HEK293 (cell line): ENCODE measurements around the gene ZNF688.

ENCODE experiments used
- GLI2 ChIP-seq: fragments of 450-650 bp; formaldehyde crosslinking; IDR thresholded peaks from 2 replicates; pipeline ENCODE4; 2017; ENCODE audit warnings: missing biosample characterization, missing genetic modification characterization, low read depth, borderline replicate concordance
- HOXA7 ChIP-seq: sonication (generic); formaldehyde crosslinking; IDR thresholded peaks from 2 replicates; pipeline ENCODE4 v1.8.1; 2022; ENCODE audit warnings: missing genetic modification reagents, borderline replicate concordance
- KLF1 ChIP-seq: fragments of 450-650 bp; formaldehyde crosslinking; IDR thresholded peaks from 2 replicates; pipeline ENCODE4 v1.5.1; 2016; ENCODE audit warnings: missing biosample characterization, missing genetic modification characterization
- KLF10 ChIP-seq: fragments of 450-650 bp; IDR thresholded peaks from 2 replicates; pipeline ENCODE4 v1.5.1; 2018; ENCODE audit warnings: missing biosample characterization, mild to moderate bottlenecking, missing genetic modification characterization
- KLF16 ChIP-seq: fragments of 450-650 bp; formaldehyde crosslinking; IDR thresholded peaks from 2 replicates; pipeline ENCODE4 v1.5.1; 2017; ENCODE audit warnings: missing biosample characterization, missing genetic modification characterization
- PRDM1 ChIP-seq: fragments of 450-650 bp; formaldehyde crosslinking; IDR thresholded peaks from 2 replicates; pipeline ENCODE4; 2016; ENCODE audit warnings: missing biosample characterization, missing genetic modification characterization
- REPIN1 ChIP-seq: fragments of 450-650 bp; formaldehyde crosslinking; IDR thresholded peaks from 2 replicates; pipeline ENCODE4 v1.5.1; 2017; ENCODE audit warnings: missing biosample characterization, missing genetic modification characterization, low read depth
- SCRT2 ChIP-seq: fragments of 450-650 bp; formaldehyde crosslinking; IDR thresholded peaks from 2 replicates; pipeline ENCODE4 v1.5.1; 2016; ENCODE audit warnings: missing biosample characterization, missing genetic modification characterization
- SP7 ChIP-seq: fragments of 450-650 bp; formaldehyde crosslinking; IDR thresholded peaks from 2 replicates; pipeline ENCODE4 v1.5.1; 2016; ENCODE audit warnings: missing biosample characterization, missing genetic modification characterization
- YY1 ChIP-seq: fragments of 450-650 bp; formaldehyde crosslinking; IDR thresholded peaks from 2 replicates; pipeline ENCODE4 v1.5.1; 2018; ENCODE audit warnings: missing biosample characterization, missing genetic modification characterization
- ZFP3 ChIP-seq: fragments of 450-650 bp; formaldehyde crosslinking; IDR thresholded peaks from 2 replicates; pipeline ENCODE4 v1.5.1; 2016; ENCODE audit warnings: low read depth, missing biosample characterization, missing genetic modification characterization
- ZNF10 ChIP-seq: fragments of 450-650 bp; formaldehyde crosslinking; IDR thresholded peaks from 2 replicates; pipeline ENCODE4 v1.5.1; 2017; ENCODE audit warnings: missing biosample characterization, missing genetic modification characterization
- ZNF121 ChIP-seq: fragments of 450-650 bp; formaldehyde crosslinking; IDR thresholded peaks from 2 replicates; pipeline ENCODE4 v1.5.1; 2016; ENCODE audit warnings: missing biosample characterization, missing genetic modification characterization
- ZNF138 ChIP-seq: fragments of 450-650 bp; formaldehyde crosslinking; IDR thresholded peaks from 2 replicates; pipeline ENCODE4 v1.5.1; 2016; ENCODE audit warnings: missing biosample characterization, missing genetic modification characterization, borderline replicate concordance
- ZNF174 ChIP-seq: fragments of 450-650 bp; formaldehyde crosslinking; IDR thresholded peaks from 2 replicates; pipeline ENCODE4 v1.5.0; 2017; ENCODE audit warnings: missing biosample characterization, mild to moderate bottlenecking, missing genetic modification characterization
- ZNF2 ChIP-seq: fragments of 450-650 bp; formaldehyde crosslinking; IDR thresholded peaks from 2 replicates; pipeline ENCODE4 v1.5.1; 2016; ENCODE audit warnings: missing biosample characterization, missing genetic modification characterization
- ZNF221 ChIP-seq: fragments of 450-650 bp; formaldehyde crosslinking; IDR thresholded peaks from 2 replicates; pipeline ENCODE4 v1.5.1; 2017; ENCODE audit warnings: missing biosample characterization, missing genetic modification characterization, borderline replicate concordance
- ZNF223 ChIP-seq: fragments of 450-650 bp; formaldehyde crosslinking; IDR thresholded peaks from 2 replicates; pipeline ENCODE4 v1.5.1; 2016; ENCODE audit warnings: missing biosample characterization, missing genetic modification characterization
- ZNF266 ChIP-seq: fragments of 450-650 bp; formaldehyde crosslinking; IDR thresholded peaks from 2 replicates; pipeline ENCODE4 v1.5.1; 2016; ENCODE audit warnings: missing biosample characterization, missing genetic modification characterization, low read depth
- ZNF560 ChIP-seq: fragments of 450-650 bp; formaldehyde crosslinking; IDR thresholded peaks from 2 replicates; pipeline ENCODE4 v1.5.1; 2017; ENCODE audit warnings: missing biosample characterization, missing genetic modification characterization, borderline replicate concordance
- ZNF600 ChIP-seq: fragments of 450-650 bp; formaldehyde crosslinking; IDR thresholded peaks from 2 replicates; pipeline ENCODE4 v1.5.1; 2016; ENCODE audit warnings: missing biosample characterization, missing genetic modification characterization
- ZNF623 ChIP-seq: fragments of 450-650 bp; formaldehyde crosslinking; IDR thresholded peaks from 2 replicates; pipeline ENCODE4 v1.5.1; 2016; ENCODE audit warnings: missing biosample characterization, missing genetic modification characterization
- ZNF624 ChIP-seq: fragments of 450-650 bp; formaldehyde crosslinking; IDR thresholded peaks from 2 replicates; pipeline ENCODE4 v1.5.1; 2017; ENCODE audit warnings: missing biosample characterization, missing genetic modification characterization
- ZNF664 ChIP-seq: fragments of 450-650 bp; formaldehyde crosslinking; IDR thresholded peaks from 2 replicates; pipeline ENCODE4 v1.5.1; 2016; ENCODE audit warnings: missing biosample characterization, missing genetic modification characterization
- ZNF701 ChIP-seq: fragments of 450-650 bp; formaldehyde crosslinking; IDR thresholded peaks from 2 replicates; pipeline ENCODE4 v1.5.1; 2016; ENCODE audit warnings: missing biosample characterization, missing genetic modification characterization
- ZNF76 ChIP-seq: fragments of 450-650 bp; formaldehyde crosslinking; IDR thresholded peaks from 2 replicates; pipeline ENCODE4; 2016; ENCODE audit warnings: low read depth, missing biosample characterization, missing genetic modification characterization, borderline replicate concordance
- ZNF837 ChIP-seq: fragments of 450-650 bp; formaldehyde crosslinking; IDR thresholded peaks from 2 replicates; pipeline ENCODE4 v1.5.1; 2016; ENCODE audit warnings: missing biosample characterization, missing genetic modification characterization
- ZSCAN23 ChIP-seq: fragments of 450-650 bp; formaldehyde crosslinking; IDR thresholded peaks from 2 replicates; pipeline ENCODE4 v1.5.1; 2016; ENCODE audit warnings: missing biosample characterization, missing genetic modification characterization
- TF ChIP-seq, protein P1 (sequence below): fragments of 450-650 bp; formaldehyde crosslinking; IDR thresholded peaks from 2 replicates; pipeline ENCODE4 v1.5.1; 2016; ENCODE audit warnings: missing biosample characterization, missing genetic modification characterization
- TF ChIP-seq, protein P2 (sequence below): fragments of 450-650 bp; formaldehyde crosslinking; IDR thresholded peaks from 2 replicates; pipeline ENCODE4 v1.5.1; 2016; ENCODE audit warnings: missing biosample characterization, missing genetic modification characterization
- TF ChIP-seq, protein P3 (sequence below): fragments of 450-650 bp; formaldehyde crosslinking; IDR thresholded peaks from 2 replicates; pipeline ENCODE4 v1.5.1; 2016; ENCODE audit warnings: missing biosample characterization, missing genetic modification characterization
- TF ChIP-seq, protein P4 (sequence below): fragments of 450-650 bp; formaldehyde crosslinking; IDR thresholded peaks from 2 replicates; pipeline ENCODE4; 2016; ENCODE audit warnings: missing biosample characterization, missing genetic modification characterization

Gene ZNF688

DNA sequence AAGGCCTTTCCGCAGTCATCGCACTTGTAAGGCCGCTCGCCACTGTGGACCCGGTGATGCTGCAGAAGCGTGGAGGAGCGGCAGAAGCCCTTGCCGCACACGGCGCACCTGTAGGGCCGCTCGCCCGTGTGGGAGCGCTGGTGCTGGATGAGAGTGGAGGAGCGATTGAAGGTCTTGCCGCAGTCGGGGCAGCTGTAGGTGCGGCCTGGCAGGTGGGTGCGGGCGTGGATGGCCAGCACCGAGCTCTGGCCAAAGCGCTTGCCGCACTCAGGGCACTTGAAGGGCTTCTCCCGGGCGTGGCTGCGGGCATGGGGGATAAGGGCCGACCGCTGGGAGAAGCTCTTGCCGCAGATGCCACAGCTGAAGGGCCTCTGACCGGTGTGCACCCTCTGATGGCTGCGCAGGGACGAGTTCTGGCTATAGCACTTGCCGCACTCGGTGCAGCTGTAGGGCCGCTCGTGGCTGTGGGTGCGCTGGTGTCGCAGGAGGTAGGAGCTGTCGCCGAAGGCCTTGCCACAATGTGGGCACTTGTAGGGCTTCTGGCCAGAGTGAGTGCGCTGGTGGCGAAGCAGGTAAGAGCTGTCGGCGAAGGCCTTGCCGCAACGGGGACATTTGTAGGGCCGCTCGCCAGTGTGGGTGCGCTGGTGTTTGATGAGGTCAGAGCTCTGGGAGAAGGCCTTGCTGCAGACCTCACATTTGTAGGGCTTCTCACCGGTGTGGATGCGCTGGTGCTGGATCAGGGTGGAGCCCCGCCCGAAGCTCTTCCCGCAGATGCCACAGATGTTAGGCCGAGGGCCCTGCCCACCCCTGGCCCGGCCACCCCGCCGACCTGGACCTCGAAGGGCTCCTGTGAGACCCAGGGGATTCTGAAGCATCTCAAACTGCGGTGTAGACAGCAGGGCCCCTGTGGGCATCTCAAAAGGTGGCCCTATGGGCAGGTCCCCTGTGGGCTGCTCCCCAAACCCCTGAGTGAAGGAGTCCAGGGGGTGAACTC is 46.6 kb downstream of the ZNF688 start (continued):
- TF ChIP-seq ZNF10 (tag by site-specific recombination): no peak
- no peak for TF ChIP-seq ZNF76 (tag by site-specific recombination)
- no peak for TF ChIP-seq SP7
- no peak for TF ChIP-seq ZNF266 (tag by site-specific recombination)
- TF ChIP-seq ZNF174 (tag by site-specific recombination): no peak
- TF ChIP-seq KLF16: no peak
- TF ChIP-seq, protein P1, sequence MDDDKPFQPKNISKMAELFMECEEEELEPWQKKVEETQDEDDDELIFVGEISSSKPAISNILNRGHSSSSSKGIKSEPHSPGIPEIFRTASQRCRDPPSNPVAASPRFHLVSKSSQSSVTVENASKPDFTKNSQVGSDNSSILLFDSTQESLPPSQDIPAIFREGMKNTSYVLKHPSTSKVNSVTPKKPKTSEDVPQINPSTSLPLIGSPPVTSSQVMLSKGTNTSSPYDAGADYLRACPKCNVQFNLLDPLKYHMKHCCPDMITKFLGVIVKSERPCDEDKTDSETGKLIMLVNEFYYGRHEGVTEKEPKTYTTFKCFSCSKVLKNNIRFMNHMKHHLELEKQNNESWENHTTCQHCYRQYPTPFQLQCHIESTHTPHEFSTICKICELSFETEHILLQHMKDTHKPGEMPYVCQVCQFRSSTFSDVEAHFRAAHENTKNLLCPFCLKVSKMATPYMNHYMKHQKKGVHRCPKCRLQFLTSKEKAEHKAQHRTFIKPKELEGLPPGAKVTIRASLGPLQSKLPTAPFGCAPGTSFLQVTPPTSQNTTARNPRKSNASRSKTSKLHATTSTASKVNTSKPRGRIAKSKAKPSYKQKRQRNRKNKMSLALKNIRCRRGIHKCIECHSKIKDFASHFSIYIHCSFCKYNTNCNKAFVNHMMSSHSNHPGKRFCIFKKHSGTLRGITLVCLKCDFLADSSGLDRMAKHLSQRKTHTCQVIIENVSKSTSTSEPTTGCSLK: no peak
- TF ChIP-seq ZFP3 (tag by site-specific recombination): no peak
- TF ChIP-seq, protein P2, sequence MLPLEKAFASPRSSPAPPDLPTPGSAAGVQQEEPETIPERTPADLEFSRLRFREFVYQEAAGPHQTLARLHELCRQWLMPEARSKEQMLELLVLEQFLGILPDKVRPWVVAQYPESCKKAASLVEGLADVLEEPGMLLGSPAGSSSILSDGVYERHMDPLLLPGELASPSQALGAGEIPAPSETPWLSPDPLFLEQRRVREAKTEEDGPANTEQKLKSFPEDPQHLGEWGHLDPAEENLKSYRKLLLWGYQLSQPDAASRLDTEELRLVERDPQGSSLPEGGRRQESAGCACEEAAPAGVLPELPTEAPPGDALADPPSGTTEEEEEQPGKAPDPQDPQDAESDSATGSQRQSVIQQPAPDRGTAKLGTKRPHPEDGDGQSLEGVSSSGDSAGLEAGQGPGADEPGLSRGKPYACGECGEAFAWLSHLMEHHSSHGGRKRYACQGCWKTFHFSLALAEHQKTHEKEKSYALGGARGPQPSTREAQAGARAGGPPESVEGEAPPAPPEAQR (tag by site-specific recombination): no peak
- no peak for TF ChIP-seq ZNF138 (tag by site-specific recombination)
- no peak for TF ChIP-seq YY1
- no peak for TF ChIP-seq KLF10 (tag by site-specific recombination)
- no peak for TF ChIP-seq ZNF664 (tag by site-specific recombination)
- no peak for TF ChIP-seq ZNF560 (tag by site-specific recombination)
- TF ChIP-seq GLI2 (tag by site-specific recombination): no peak
- TF ChIP-seq ZSCAN23 (tag by site-specific recombination): no peak
- no peak for TF ChIP-seq ZNF623 (tag by site-specific recombination)
- no peak for TF ChIP-seq ZNF223 (tag by site-specific recombination)
- no peak for TF ChIP-seq ZNF701 (tag by site-specific recombination)
- no peak for TF ChIP-seq ZNF837
- peak; percentile 48; the same call in 1 of the 2 replicates for TF ChIP-seq SCRT2
- TF ChIP-seq, protein P3, sequence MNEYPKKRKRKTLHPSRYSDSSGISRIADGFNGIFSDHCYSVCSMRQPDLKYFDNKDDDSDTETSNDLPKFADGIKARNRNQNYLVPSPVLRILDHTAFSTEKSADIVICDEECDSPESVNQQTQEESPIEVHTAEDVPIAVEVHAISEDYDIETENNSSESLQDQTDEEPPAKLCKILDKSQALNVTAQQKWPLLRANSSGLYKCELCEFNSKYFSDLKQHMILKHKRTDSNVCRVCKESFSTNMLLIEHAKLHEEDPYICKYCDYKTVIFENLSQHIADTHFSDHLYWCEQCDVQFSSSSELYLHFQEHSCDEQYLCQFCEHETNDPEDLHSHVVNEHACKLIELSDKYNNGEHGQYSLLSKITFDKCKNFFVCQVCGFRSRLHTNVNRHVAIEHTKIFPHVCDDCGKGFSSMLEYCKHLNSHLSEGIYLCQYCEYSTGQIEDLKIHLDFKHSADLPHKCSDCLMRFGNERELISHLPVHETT (tag by site-specific recombination): no peak
- peak; percentile 62 for TF ChIP-seq ZNF600 (tag by site-specific recombination)
- no peak for TF ChIP-seq ZNF624 (tag by site-specific recombination)
- TF ChIP-seq ZNF121 (tag by site-specific recombination): no peak
- TF ChIP-seq REPIN1 (tag by site-specific recombination): no peak
- TF ChIP-seq, protein P4, sequence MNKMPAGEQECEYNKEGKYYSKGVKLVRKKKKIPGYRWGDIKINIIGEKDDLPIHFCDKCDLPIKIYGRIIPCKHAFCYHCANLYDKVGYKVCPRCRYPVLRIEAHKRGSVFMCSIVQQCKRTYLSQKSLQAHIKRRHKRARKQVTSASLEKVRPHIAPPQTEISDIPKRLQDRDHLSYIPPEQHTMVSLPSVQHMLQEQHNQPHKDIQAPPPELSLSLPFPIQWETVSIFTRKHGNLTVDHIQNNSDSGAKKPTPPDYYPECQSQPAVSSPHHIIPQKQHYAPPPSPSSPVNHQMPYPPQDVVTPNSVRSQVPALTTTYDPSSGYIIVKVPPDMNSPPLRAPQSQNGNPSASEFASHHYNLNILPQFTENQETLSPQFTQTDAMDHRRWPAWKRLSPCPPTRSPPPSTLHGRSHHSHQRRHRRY: peak; percentile 48; the same call in 1 of the 2 replicates
- TF ChIP-seq ZNF2: no peak
- no peak for TF ChIP-seq ZNF221 (tag by site-specific recombination)
- TF ChIP-seq KLF1: 0 out of 2 replicates have a peak, but pooled peaks have one; percentile 5
- TF ChIP-seq HOXA7: no peak
- no peak for TF ChIP-seq PRDM1 (tag by site-specific recombination)
